Retinal pigment epithelial cell (primary cell): ENCODE measurements around the gene SDC3.
A peak's percentile ranks its signal among the peaks of the same experiment; 100 is the strongest.

Experiments used
- DNase-seq: peaks from one replicate; pipeline ENCODE4 v3.0.0-alpha.2; 2010; ENCODE audit warnings: low read depth
- H3K4me3 ChIP-seq: 2 replicates; pipeline ENCODE4 v1.5.1; 2011; ENCODE audit warnings: mild to moderate bottlenecking, low read length, control low read depth, moderate library complexity
- TF ChIP-seq, protein P1 (sequence below): conservative IDR thresholded peaks from 2 replicates; pipeline ENCODE4 v1.5.1; 2011; ENCODE audit warnings: low read depth, low read length, control low read depth, inconsistent platforms

Gene SDC3

DNA sequence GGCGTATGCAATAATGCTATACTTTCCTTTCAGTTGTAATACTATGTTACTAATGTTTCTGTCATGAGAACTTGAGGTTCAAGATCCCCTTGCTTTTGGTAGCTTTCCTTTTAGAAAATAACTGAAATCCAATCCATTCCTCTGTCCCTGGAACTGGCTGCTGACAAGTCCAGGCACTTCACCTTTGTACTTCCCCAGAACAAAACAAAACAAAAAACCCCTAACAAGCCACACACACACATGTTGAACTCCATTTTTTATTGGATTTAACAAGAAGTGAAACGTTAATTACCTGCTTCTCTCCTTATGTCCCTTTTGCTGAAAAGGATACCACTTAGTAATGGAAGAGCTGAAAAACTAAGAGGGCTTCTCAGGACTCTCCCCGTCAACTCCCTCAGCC lies 26.1 kb upstream of the SDC3 start:
- H3K4me3 ChIP-seq, result no peak overlapping the region
- no peak for DNase-seq
- TF ChIP-seq, protein P1, sequence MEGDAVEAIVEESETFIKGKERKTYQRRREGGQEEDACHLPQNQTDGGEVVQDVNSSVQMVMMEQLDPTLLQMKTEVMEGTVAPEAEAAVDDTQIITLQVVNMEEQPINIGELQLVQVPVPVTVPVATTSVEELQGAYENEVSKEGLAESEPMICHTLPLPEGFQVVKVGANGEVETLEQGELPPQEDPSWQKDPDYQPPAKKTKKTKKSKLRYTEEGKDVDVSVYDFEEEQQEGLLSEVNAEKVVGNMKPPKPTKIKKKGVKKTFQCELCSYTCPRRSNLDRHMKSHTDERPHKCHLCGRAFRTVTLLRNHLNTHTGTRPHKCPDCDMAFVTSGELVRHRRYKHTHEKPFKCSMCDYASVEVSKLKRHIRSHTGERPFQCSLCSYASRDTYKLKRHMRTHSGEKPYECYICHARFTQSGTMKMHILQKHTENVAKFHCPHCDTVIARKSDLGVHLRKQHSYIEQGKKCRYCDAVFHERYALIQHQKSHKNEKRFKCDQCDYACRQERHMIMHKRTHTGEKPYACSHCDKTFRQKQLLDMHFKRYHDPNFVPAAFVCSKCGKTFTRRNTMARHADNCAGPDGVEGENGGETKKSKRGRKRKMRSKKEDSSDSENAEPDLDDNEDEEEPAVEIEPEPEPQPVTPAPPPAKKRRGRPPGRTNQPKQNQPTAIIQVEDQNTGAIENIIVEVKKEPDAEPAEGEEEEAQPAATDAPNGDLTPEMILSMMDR, result no peak

DNA sequence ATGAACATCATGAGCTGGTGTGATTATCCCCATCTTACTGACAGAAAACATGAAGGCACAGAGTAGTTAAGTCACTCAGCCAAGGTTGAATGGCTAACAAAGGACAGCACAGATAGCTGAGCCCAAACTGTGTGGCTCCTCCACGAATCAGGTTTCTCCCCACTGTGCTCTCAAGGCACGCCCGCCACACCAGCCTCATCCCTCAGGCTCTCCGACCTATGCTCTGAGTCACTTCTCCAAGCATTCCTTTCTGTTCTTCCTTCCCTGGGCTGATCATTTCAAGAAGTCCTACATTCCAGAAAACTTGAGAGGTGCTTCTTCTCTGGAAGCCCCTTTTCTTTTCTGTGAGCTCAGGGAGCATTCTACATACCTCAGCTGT lies 25.3 kb upstream of the SDC3 start:
- H3K4me3 ChIP-seq, result no peak overlapping the region
- TF ChIP-seq, protein P1, result no peak
- DNase-seq, result no peak

DNA sequence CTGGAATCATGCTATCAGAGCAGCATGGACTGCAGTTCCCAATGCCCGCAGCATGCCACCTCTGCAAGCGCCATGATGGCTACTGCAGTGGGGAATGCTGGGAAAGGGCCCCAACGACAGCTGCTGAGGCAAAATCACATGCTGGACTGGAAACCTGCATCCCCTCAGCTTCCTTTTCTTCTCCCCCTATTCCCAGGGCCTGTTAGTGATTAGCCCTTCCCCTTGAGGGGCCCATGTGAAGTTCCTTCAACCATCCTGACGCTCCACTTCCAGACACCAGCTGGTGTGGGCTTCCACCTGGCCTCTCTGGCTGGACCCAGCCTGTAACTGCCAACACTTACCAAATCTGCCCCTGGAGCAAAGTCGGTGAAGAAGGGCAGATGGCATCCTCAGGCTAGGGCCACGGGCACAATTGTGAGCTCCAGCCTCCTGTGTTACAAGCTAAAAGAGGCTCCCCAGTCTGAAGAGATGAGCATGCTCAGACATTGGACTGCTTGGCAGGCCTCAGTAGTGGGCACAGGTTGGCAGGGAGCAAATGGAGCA lies 22.1 kb upstream of the SDC3 start:
- no peak for DNase-seq
- no peak overlapping the region for H3K4me3 ChIP-seq
- TF ChIP-seq, protein P1, result no peak

DNA sequence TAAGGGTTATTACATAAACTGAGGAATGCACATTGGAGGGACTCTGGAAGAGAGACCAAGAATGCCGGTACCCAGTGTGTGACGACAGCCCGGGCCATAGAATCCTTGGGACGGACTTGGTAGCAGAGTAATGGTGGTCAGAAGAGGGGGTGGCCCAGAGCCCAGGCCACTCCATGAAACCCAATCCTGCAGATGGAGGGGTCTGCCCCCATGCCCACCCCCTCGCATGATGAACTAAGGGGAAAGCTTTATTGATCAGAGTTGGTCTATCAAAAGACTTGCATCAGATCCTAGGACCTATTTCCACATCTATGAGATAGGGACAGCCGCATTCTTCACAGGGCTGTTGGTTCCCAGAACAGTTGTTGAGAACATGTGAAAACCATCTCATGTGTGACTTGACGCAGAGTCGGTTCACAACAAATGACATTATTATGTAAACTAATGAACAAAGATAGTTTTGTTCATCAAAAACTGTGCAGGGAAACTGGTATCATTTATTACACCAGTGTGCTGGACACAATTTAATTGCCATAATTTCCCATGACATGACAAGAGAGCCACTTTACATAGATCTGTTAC lies 21.5 kb upstream of the SDC3 start:
- DNase-seq, result no peak
- no peak overlapping the region for H3K4me3 ChIP-seq
- TF ChIP-seq, protein P1, result no peak

DNA sequence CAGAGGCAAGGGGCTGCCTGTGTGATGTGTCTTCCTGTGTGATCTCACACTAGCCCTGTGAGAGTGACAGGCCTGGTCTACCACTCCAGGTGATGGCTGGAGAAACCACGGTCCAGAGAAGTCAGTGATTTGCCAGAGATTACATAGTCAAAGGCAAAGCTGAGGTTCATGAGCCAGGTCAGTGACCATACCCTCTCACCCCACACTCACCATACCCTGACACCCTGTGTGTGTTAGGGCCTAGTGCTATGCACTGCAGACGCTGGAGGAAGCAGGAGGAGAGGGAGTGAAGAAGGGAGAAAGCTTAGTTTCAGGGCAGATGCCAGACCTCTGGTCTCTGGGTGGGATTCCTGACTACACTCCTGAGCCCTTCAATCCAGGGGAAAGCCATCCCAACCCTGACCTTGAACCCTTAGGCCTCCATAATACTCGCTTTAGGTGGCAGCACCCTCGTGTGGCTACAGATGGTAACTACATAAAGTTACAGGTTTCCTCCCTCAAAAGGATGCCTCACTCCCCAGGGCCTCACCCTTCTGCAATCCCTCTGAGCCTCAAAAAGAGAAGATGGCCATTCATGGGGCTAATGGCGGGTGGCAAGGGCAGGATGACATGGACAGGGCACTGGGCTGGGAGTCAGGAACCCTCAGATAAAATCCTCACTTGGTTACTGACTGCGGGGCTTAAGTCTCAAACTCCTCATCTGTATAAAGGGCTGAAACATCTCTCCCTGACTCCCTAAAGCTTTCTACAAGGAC lies 20.8 kb upstream of the SDC3 start:
- TF ChIP-seq, protein P1, result peak; percentile 67
- no peak overlapping the region for H3K4me3 ChIP-seq
- DNase-seq, result no peak

DNA sequence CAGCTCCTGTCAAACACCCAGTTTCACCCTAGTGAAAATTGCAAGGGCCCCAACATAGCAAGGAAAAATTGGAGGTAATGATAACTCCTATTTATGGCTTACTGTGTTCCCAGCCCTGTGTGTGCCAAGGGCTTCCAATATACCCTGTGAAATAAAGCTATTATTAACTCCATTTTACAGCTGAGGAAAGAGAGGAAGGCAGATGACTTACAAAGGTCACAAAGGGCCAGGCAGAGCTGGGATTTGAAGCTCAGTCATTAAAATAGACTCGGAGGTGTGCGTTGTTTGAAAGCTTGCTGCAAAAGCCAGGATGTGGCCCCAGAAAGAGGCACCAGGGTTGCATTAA lies 20.2 kb upstream of the SDC3 start:
- DNase-seq, result no peak
- TF ChIP-seq, protein P1, result no peak
- no peak overlapping the region for H3K4me3 ChIP-seq

DNA sequence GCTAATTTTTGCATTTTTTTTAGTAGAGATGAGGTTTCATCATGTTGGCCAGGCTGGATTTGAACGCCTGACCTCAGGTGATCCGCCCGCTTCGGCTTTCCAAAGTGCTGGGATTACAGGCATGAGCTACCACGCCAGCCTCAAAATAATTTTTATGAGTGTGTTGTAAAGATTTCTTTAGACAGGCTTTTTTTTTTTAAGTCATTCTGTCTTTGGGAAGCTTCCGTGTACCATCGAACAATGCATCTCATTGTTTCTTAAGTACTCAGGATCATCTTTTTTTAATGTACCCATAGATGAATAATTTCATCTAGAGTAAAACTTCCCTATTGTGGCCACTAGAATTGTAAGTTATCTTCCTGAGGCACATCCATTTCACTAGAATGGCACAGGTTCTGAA lies 19.6 kb upstream of the SDC3 start:
- no peak overlapping the region for H3K4me3 ChIP-seq
- DNase-seq, result no peak
- TF ChIP-seq, protein P1, result no peak
